Measurements from ENCODE around the gene OSGEP.

OSGEP gene

GRCh38 chr14:20498622-20499021 is 44.0 kb upstream of the OSGEP start:
- H3K27me3 ChIP-seq (ENCODE audit: insufficient read depth, low read length, poor library complexity), result no peaks in the 10 kb centered on the region
- H2BK5ac ChIP-seq (ENCODE audit: low read length), result peak overlapping the region; percentile 29
- WGBS (ENCODE audit: extremely low coverage, insufficient coverage, low lambda C conversion rate), result no CpG with 5 or more reads among the region's 2 CpGs
- peak overlapping the region; percentile 82 for H2BK120ac ChIP-seq (ENCODE audit: low read depth, low read length)
- H2AK5ac ChIP-seq (ENCODE audit: low read length), result peak overlapping the region; percentile 29
- no peak overlapping the region for H3K27ac ChIP-seq (ENCODE audit: low read depth, low read length)
- H2BK15ac ChIP-seq (replicated peaks; ENCODE audit: low read depth), result peak overlapping the region; percentile 74
- H3K79me2 ChIP-seq (ENCODE audit: control insufficient read depth, insufficient read depth, low read length), result no peaks in the 10 kb centered on the region
- peak overlapping the region; percentile 55 for H3K4ac ChIP-seq (ENCODE audit: low read depth, low read length)
- no peaks in the 10 kb centered on the region for H3K36me3 ChIP-seq (ENCODE audit: control insufficient read depth, insufficient read depth, low read length)
- DNase-seq, result no peak
- H3K9ac ChIP-seq (ENCODE audit: low read length), result no peak overlapping the region
- no peak overlapping the region for H3K4me3 ChIP-seq (ENCODE audit: low read length)
- no peak overlapping the region for H3K4me2 ChIP-seq (ENCODE audit: low read length)
- H3K79me1 ChIP-seq (ENCODE audit: low read length), result no peaks in the 10 kb centered on the region
- H4K8ac ChIP-seq (ENCODE audit: low read depth, low read length), result no peak overlapping the region
- H3K18ac ChIP-seq (ENCODE audit: low read length), result peak overlapping the region; percentile 94
- peaks cover 5% of the 10 kb centered on the region for H3K4me1 ChIP-seq (ENCODE audit: control insufficient read depth, low read depth, low read length)
- no peak overlapping the region for H3K23ac ChIP-seq (ENCODE audit: low read length)
- peak overlapping the region; percentile 44 for H3K56ac ChIP-seq (ENCODE audit: low read length)
- H4K5ac ChIP-seq (ENCODE audit: low read length), result no peak overlapping the region

DNA sequence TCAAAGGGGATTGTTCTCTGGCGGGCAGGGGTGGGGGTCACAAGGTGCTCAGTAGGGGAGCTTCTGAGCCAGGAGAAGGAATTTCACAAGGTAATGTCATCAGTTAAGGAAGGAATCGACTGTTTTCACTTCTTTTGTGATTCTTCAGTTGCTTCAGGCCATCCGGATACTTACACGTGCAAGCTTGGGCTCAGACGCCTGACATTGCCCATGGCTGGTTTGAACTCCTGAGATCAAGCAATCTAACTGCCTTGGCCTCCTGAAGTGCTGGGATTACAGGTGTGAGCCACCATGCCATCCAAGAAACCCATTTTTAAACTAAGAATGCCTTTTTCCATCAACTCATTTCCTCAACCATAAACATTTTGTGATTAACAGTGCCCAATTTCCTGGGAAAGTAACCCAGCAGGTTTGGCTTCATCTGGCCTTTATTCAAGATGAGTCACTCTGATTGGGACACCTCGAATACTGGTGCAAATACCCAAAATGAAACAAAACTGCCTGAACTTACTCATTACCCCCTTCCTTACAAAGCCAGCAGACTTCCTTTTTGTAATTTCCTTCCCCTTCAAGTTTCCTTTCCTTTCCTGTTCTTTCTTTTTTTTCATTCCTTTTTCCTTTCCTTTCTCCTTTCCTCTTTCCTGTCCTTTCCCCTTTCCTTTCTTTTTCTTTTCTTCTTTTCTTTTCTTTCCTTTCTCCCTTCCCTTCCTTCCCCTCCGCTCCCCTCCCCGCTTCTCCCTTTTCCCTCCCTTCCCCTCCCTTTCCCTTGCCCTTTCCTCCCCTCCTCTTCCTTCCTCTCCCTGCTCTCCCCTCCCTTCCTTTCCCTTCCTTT is 40.5 kb upstream of the OSGEP start:
- no peak overlapping the region for H3K23ac ChIP-seq (ENCODE audit: low read length)
- no peak overlapping the region for H3K4me2 ChIP-seq (ENCODE audit: low read length)
- no peaks in the 10 kb centered on the region for H3K27me3 ChIP-seq (ENCODE audit: insufficient read depth, low read length, poor library complexity)
- no CpG with 5 or more reads among the region's 8 CpGs for WGBS (ENCODE audit: extremely low coverage, insufficient coverage, low lambda C conversion rate)
- H3K18ac ChIP-seq (ENCODE audit: low read length), result no peak overlapping the region
- H3K4me3 ChIP-seq (ENCODE audit: low read length), result no peak overlapping the region
- no peaks in the 10 kb centered on the region for H3K79me1 ChIP-seq (ENCODE audit: low read length)
- no peak overlapping the region for H3K4ac ChIP-seq (ENCODE audit: low read depth, low read length)
- DNase-seq, result peak; percentile 82
- no peaks in the 10 kb centered on the region for H3K36me3 ChIP-seq (ENCODE audit: control insufficient read depth, insufficient read depth, low read length)
- H4K5ac ChIP-seq (ENCODE audit: low read length), result no peak overlapping the region
- H2AK5ac ChIP-seq (ENCODE audit: low read length), result no peak overlapping the region
- H3K27ac ChIP-seq (ENCODE audit: low read depth, low read length), result no peak overlapping the region
- H2BK5ac ChIP-seq (ENCODE audit: low read length), result no peak overlapping the region
- H2BK120ac ChIP-seq (ENCODE audit: low read depth, low read length), result no peak overlapping the region
- no peak overlapping the region for H3K9ac ChIP-seq (ENCODE audit: low read length)
- no peaks in the 10 kb centered on the region for H3K79me2 ChIP-seq (ENCODE audit: control insufficient read depth, insufficient read depth, low read length)
- peaks cover 5% of the 10 kb centered on the region for H3K4me1 ChIP-seq (ENCODE audit: control insufficient read depth, low read depth, low read length)
- no peak overlapping the region for H3K56ac ChIP-seq (ENCODE audit: low read length)
- no peak overlapping the region for H2BK15ac ChIP-seq (replicated peaks; ENCODE audit: low read depth)
- no peak overlapping the region for H4K8ac ChIP-seq (ENCODE audit: low read depth, low read length)

GRCh38 chr14:20493634-20494033 is 39.0 kb upstream of the OSGEP start:
- no peak overlapping the region for H2BK5ac ChIP-seq (ENCODE audit: low read length)
- H3K9ac ChIP-seq (ENCODE audit: low read length), result no peak overlapping the region
- H3K4ac ChIP-seq (ENCODE audit: low read depth, low read length), result peak overlapping the region; percentile 62
- no peak for DNase-seq
- H3K4me1 ChIP-seq (ENCODE audit: control insufficient read depth, low read depth, low read length), result peaks cover 3% of the 10 kb centered on the region
- no CpG with 5 or more reads among the region's 2 CpGs for WGBS (ENCODE audit: extremely low coverage, insufficient coverage, low lambda C conversion rate)
- H2AK5ac ChIP-seq (ENCODE audit: low read length), result no peak overlapping the region
- H3K4me2 ChIP-seq (ENCODE audit: low read length), result no peak overlapping the region
- H3K27me3 ChIP-seq (ENCODE audit: insufficient read depth, low read length, poor library complexity), result no peaks in the 10 kb centered on the region
- H2BK15ac ChIP-seq (replicated peaks; ENCODE audit: low read depth), result no peak overlapping the region
- no peaks in the 10 kb centered on the region for H3K36me3 ChIP-seq (ENCODE audit: control insufficient read depth, insufficient read depth, low read length)
- no peak overlapping the region for H3K23ac ChIP-seq (ENCODE audit: low read length)
- no peak overlapping the region for H3K4me3 ChIP-seq (ENCODE audit: low read length)
- no peak overlapping the region for H3K27ac ChIP-seq (ENCODE audit: low read depth, low read length)
- H3K56ac ChIP-seq (ENCODE audit: low read length), result no peak overlapping the region
- H3K18ac ChIP-seq (ENCODE audit: low read length), result no peak overlapping the region
- H4K8ac ChIP-seq (ENCODE audit: low read depth, low read length), result no peak overlapping the region
- H3K79me2 ChIP-seq (ENCODE audit: control insufficient read depth, insufficient read depth, low read length), result no peaks in the 10 kb centered on the region
- no peaks in the 10 kb centered on the region for H3K79me1 ChIP-seq (ENCODE audit: low read length)
- H2BK120ac ChIP-seq (ENCODE audit: low read depth, low read length), result no peak overlapping the region
- no peak overlapping the region for H4K5ac ChIP-seq (ENCODE audit: low read length)

- H3K4me3 ChIP-seq (ENCODE audit: low read length), result no peak overlapping the region
- H3K4ac ChIP-seq (ENCODE audit: low read depth, low read length), result no peak overlapping the region
- DNase-seq, result no peak
- H3K36me3 ChIP-seq (ENCODE audit: control insufficient read depth, insufficient read depth, low read length), result no peaks in the 10 kb centered on the region
- no peaks in the 10 kb centered on the region for H3K79me2 ChIP-seq (ENCODE audit: control insufficient read depth, insufficient read depth, low read length)
- WGBS (ENCODE audit: extremely low coverage, insufficient coverage, low lambda C conversion rate), result no CpG with 5 or more reads among the region's 4 CpGs
- no peaks in the 10 kb centered on the region for H3K27me3 ChIP-seq (ENCODE audit: insufficient read depth, low read length, poor library complexity)
- H3K79me1 ChIP-seq (ENCODE audit: low read length), result no peaks in the 10 kb centered on the region
- H3K27ac ChIP-seq (ENCODE audit: low read depth, low read length), result no peak overlapping the region
- no peak overlapping the region for H2BK5ac ChIP-seq (ENCODE audit: low read length)
- H3K4me2 ChIP-seq (ENCODE audit: low read length), result no peak overlapping the region
- no peak overlapping the region for H4K5ac ChIP-seq (ENCODE audit: low read length)
- H3K56ac ChIP-seq (ENCODE audit: low read length), result no peak overlapping the region
- H3K9ac ChIP-seq (ENCODE audit: low read length), result no peak overlapping the region
- H4K8ac ChIP-seq (ENCODE audit: low read depth, low read length), result no peak overlapping the region
- no peak overlapping the region for H3K23ac ChIP-seq (ENCODE audit: low read length)
- no peak overlapping the region for H3K18ac ChIP-seq (ENCODE audit: low read length)
- peaks cover 3% of the 10 kb centered on the region for H3K4me1 ChIP-seq (ENCODE audit: control insufficient read depth, low read depth, low read length)
- H2AK5ac ChIP-seq (ENCODE audit: low read length), result no peak overlapping the region
- H2BK15ac ChIP-seq (replicated peaks; ENCODE audit: low read depth), result no peak overlapping the region
- H2BK120ac ChIP-seq (ENCODE audit: low read depth, low read length), result no peak overlapping the region
Measured at GRCh38 chr14:20492486-20492885, 37.9 kb upstream of the OSGEP start.

- Histone ChIP-seq H3K79me1 (ENCODE audit: low read length) (no peaks in the 10 kb centered on the region), H3K79me2 (ENCODE audit: control insufficient read depth, insufficient read depth, low read length) (no peaks in the 10 kb centered on the region)
- no peak for DNase-seq
Measured at GRCh38 chr14:20490563-20490962, 36.0 kb upstream of the OSGEP start.

More at GRCh38 chr14:20490563-20490962, 36.0 kb upstream of the OSGEP start:
- Histone ChIP-seq H3K23ac (ENCODE audit: low read length) (no peak overlapping the region), H3K9ac (ENCODE audit: low read length) (no peak overlapping the region), H2BK15ac (replicated peaks; ENCODE audit: low read depth) (no peak overlapping the region), H3K4me1 (ENCODE audit: control insufficient read depth, low read depth, low read length) (peaks cover 3% of the 10 kb centered on the region), H3K4me3 (ENCODE audit: low read length) (no peak overlapping the region), H2BK120ac (ENCODE audit: low read depth, low read length) (no peak overlapping the region), H4K8ac (ENCODE audit: low read depth, low read length) (no peak overlapping the region), H3K4ac (ENCODE audit: low read depth, low read length) (no peak overlapping the region), H2BK5ac (ENCODE audit: low read length) (no peak overlapping the region), H2AK5ac (ENCODE audit: low read length) (no peak overlapping the region), H3K36me3 (ENCODE audit: control insufficient read depth, insufficient read depth, low read length) (no peaks in the 10 kb centered on the region), H3K4me2 (ENCODE audit: low read length) (no peak overlapping the region), H4K5ac (ENCODE audit: low read length) (no peak overlapping the region), H3K27me3 (ENCODE audit: insufficient read depth, low read length, poor library complexity) (no peaks in the 10 kb centered on the region), H3K27ac (ENCODE audit: low read depth, low read length) (no peak overlapping the region), H3K56ac (ENCODE audit: low read length) (no peak overlapping the region), H3K18ac (ENCODE audit: low read length) (no peak overlapping the region)
- WGBS (ENCODE audit: extremely low coverage, insufficient coverage, low lambda C conversion rate), result no CpG with 5 or more reads among the region's 6 CpGs
